GM21576 (cell line): Measurements from ENCODE around the gene GPR149.

ENCODE experiments used
- ATAC-seq: cut with Tn5 transposase; IDR thresholded peaks from one replicate; pipeline ENCODE4 v1.9.1; 2021; ENCODE audit warnings: mild to moderate bottlenecking, moderate library complexity; ENCODE audit not compliant: unreplicated experiment

The GPR149 gene

GRCh38 chr3:154349223-154349622 is 80.8 kb downstream of the GPR149 start:
- ATAC-seq, result no peak

GRCh38 chr3:154345422-154346122 is 84.4 kb downstream of the GPR149 start:
- ATAC-seq, result no peak

GRCh38 chr3:154338570-154338969 is 91.4 kb downstream of the GPR149 start:
- ATAC-seq, result no peak

- ATAC-seq, result no peak
Measured at GRCh38 chr3:154338008-154338407, 92.0 kb downstream of the GPR149 start.

- ATAC-seq, result peak; percentile 64
Measured at GRCh38 chr3:154334973-154335420, 95.0 kb downstream of the GPR149 start.

- ATAC-seq, result no peak
Measured at GRCh38 chr3:154327871-154328270, 102.1 kb downstream of the GPR149 start.

- ATAC-seq, result no peak
Measured at GRCh38 chr3:154324919-154325318, 105.1 kb downstream of the GPR149 start.

- ATAC-seq, result peak; percentile 91
Measured at GRCh38 chr3:154323891-154324738, 105.9 kb downstream of the GPR149 start, which contains the start of gene DHX36. DHX36 (minus strand) TSS chr3:154324487; CDS start chr3:154324416, 71 bp downstream.

- no peak for ATAC-seq
Measured at GRCh38 chr3:154316974-154317767, 112.8 kb downstream of the GPR149 start.

GRCh38 chr3:154314152-154314551 is 115.8 kb downstream of the GPR149 start:
- ATAC-seq, result no peak

GRCh38 chr3:154310840-154311239 is 119.2 kb downstream of the GPR149 start:
- ATAC-seq, result no peak

GRCh38 chr3:154307363-154307762 is 122.6 kb downstream of the GPR149 start:
- ATAC-seq, result no peak

- ATAC-seq, result no peak
Measured at GRCh38 chr3:154304936-154305335, 125.1 kb downstream of the GPR149 start.

GRCh38 chr3:154304116-154304786 is 125.7 kb downstream of the GPR149 start:
- no peak for ATAC-seq

GRCh38 chr3:154301561-154301960 is 128.4 kb downstream of the GPR149 start:
- ATAC-seq, result no peak

- no peak for ATAC-seq
Measured at GRCh38 chr3:154294016-154294415, 136.0 kb downstream of the GPR149 start.

GRCh38 chr3:154290187-154290586 is 139.8 kb downstream of the GPR149 start:
- ATAC-seq, result no peak
